ENCODE data around the gene ADAMTS2. TPM values are rescaled to one million over a fixed set of nuclear protein-coding genes. Genes with fewer than 3 reads are reported as not detected.

ADAMTS2 gene
- total and polyA plus RNA-seq, 4 experiments from 2014 or later = 0.07 TPM; not detected in 3

DNA sequence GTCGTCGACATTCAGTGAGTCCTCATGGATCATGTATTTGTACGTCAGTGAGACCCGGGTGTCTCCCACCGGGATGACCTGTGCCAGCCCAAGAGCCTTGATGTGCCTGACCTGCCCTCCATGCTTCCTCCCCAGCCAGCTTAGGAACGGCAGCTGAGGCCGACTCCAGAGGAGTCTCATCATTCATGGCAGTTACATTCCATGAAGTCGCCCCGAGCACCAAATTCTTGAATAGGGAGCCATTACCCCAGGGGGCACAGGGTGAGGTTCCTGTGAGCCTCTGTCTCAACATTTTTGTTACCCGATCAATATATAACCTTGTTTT lies 217.3 kb downstream of the ADAMTS2 start:
- no peak overlapping the region for H3K27ac ChIP-seq (ENCODE audit: low read depth, low read length)
- H3K27ac Mint-ChIP-seq = no peak overlapping the region
- no peaks in the 10 kb centered on the region for H3K27me3 Mint-ChIP-seq
- no peaks in the 10 kb centered on the region for H3K4me1 Mint-ChIP-seq
- no peaks in the 10 kb centered on the region for H3K36me3 Mint-ChIP-seq
- H3K9me3 ChIP-seq (ENCODE audit: control insufficient read depth in 1 of 2, low read length in 2 of 2) = no peaks in the 10 kb centered on the region
- no peak overlapping the region for H3K4me3 ChIP-seq (ENCODE audit: low read length in 2 of 2)
- H3K4me1 ChIP-seq (ENCODE audit: insufficient read depth, low read length) = no peaks in the 10 kb centered on the region
- no peak overlapping the region for H3K4me3 Mint-ChIP-seq
- CTCF ChIA-PET (ENCODE audit: partially characterized antibody) = no interaction called here
- H3K9me3 Mint-ChIP-seq = peaks cover 0 to 3% (median 0%) of the 10 kb centered on the region in 8 donors
- DNase-seq = no peak
- H3K36me3 ChIP-seq (ENCODE audit: insufficient read depth, low read length) = no peaks in the 10 kb centered on the region
- POLR2A ChIA-PET (ENCODE audit: partially characterized antibody) = no interaction called here
- intact Hi-C loops (cut with micrococcal nuclease) = no loop called here
- no peaks in the 10 kb centered on the region for H3K27me3 ChIP-seq (ENCODE audit: insufficient read depth, low read length)

DNA sequence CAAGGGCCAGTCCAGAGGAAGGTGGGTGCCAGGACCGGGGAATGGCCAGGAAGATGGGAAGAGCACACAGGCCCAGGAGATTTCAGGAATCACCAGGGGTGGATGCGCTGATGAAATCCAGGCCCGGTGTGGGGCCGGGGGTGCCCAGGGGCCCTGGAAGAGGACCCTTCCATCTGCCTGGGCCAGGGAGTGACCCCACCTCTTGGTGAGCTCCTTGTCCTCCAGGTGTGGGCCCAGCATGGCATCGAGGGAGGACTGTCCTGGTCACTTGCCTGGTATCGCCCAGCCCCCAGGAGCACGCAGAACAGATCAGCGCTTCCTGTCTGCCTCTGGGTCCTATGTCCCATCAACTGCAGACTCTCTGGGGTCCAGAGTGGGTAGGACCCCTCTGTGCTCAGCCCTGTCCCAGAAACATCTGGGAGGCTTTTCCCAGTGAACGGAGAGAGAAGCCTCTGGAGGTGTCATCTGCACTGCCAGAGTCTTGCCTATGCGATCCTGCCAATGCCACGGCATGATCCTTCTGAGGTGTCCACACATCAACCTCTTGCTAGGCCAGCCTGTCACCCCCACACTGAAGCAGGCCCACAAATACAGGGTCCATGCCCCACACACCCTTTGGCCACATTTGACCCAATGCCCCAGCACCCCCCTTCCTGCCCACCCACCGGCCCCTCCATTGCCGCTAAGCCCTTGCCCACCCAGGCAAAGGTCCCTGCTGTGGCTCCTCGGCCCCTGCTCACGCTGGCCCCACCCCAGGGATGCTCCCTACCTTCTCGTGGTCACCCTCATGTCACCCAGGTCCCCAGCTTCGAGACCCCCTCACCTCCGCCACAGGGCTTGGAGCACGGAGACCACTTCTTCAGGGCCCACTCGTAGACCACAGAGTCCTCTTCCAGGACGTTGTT lies 217.9 kb downstream of the ADAMTS2 start:
- Mint-ChIP-seq H3K27ac (no peak overlapping the region), H3K4me1 (no peaks in the 10 kb centered on the region), H3K9me3 (peaks cover 0 to 3% (median 0%) of the 10 kb centered on the region in 8 donors), H3K4me3 (no peak overlapping the region), H3K36me3 (no peaks in the 10 kb centered on the region), H3K27me3 (no peaks in the 10 kb centered on the region)
- Histone ChIP-seq H3K27me3 (ENCODE audit: insufficient read depth, low read length) (no peaks in the 10 kb centered on the region), H3K27ac (ENCODE audit: low read depth, low read length) (no peak overlapping the region), H3K4me3 (ENCODE audit: low read length in 2 of 2) (no peak overlapping the region), H3K36me3 (ENCODE audit: insufficient read depth, low read length) (no peaks in the 10 kb centered on the region), H3K4me1 (ENCODE audit: insufficient read depth, low read length) (no peaks in the 10 kb centered on the region), H3K9me3 (ENCODE audit: control insufficient read depth in 1 of 2, low read length in 2 of 2) (no peaks in the 10 kb centered on the region)
- ChIA-PET POLR2A (ENCODE audit: partially characterized antibody) (no interaction called here), CTCF (ENCODE audit: partially characterized antibody) (no interaction called here)
- intact Hi-C loops (cut with micrococcal nuclease) = no loop called here
- no peak for DNase-seq

DNA sequence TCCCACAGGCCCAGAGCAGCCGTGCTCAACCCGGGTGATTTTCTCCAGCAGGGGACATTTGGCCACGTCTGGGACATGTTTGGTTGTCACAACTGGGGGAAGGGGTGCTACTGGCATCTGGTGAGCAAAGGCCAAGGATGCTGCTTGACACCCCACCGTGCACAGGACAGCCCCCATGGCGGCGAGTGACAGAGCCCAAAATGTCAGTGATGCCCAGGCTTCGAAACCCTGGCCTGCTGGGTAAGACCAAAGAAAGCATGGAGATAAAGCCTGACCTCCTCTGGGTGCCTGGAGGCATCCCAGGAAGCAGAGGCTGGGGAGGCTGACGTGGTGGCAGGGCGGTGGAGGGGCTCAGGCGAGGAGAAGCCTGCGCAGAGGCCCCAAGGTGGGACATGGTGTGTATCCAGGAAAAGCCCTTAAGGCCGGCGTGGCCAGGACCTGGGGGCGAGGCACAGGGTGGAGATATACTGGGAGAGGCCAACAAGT lies 218.7 kb downstream of the ADAMTS2 start:
- Histone ChIP-seq H3K4me3 (ENCODE audit: low read length in 2 of 2) (no peak overlapping the region), H3K9me3 (ENCODE audit: control insufficient read depth in 1 of 2, low read length in 2 of 2) (no peaks in the 10 kb centered on the region), H3K36me3 (ENCODE audit: insufficient read depth, low read length) (no peaks in the 10 kb centered on the region), H3K27ac (ENCODE audit: low read depth, low read length) (no peak overlapping the region), H3K27me3 (ENCODE audit: insufficient read depth, low read length) (no peaks in the 10 kb centered on the region), H3K4me1 (ENCODE audit: insufficient read depth, low read length) (no peaks in the 10 kb centered on the region)
- H3K9me3 Mint-ChIP-seq = peaks cover 0 to 5% (median 0%) of the 10 kb centered on the region in 8 donors
- CTCF ChIA-PET (ENCODE audit: partially characterized antibody) = no interaction called here
- no peak for DNase-seq
- no peaks in the 10 kb centered on the region for H3K4me1 Mint-ChIP-seq
- no peaks in the 10 kb centered on the region for H3K36me3 Mint-ChIP-seq
- POLR2A ChIA-PET (ENCODE audit: partially characterized antibody) = no interaction called here
- H3K27ac Mint-ChIP-seq = no peak overlapping the region
- no peak overlapping the region for H3K4me3 Mint-ChIP-seq
- no peaks in the 10 kb centered on the region for H3K27me3 Mint-ChIP-seq
- intact Hi-C loops (cut with micrococcal nuclease) = no loop called here

DNA sequence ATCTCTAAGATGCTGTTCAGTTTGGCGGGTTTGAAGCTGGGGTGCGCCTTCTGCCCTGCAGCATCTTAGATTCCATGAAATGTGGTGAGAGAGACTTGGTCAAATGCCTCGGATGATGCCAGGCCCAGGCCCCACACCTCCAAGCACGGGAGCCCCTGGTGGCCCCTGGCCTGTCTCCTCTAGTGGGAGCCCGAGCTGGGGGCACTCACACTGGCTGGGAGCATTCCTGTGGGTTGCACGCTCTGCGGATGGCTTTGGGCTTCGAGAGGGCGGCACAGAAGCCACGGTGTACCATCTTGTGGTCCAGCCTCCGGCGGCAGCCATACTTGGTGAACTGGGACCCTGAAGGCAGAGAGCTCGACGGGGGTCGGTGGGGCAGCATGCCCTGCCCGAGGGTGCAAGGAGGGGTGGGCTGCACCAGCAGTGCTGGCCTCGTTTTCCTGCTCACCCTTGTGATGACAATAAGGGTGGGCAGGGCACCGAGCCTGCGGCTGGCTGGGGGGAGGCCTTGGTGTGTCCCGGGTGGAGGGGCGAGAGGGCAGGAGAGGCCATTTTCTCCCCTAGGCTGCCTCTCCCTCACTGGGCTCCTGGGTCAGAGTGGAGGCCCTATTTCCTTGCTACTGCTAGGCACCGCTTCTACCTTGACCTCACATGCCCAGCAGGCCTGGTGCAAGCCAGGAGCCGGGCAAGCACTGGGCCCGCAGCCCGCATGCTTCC lies 219.3 kb downstream of the ADAMTS2 start:
- Mint-ChIP-seq H3K4me1 (no peaks in the 10 kb centered on the region), H3K9me3 (peaks cover 0 to 5% (median 0%) of the 10 kb centered on the region in 8 donors), H3K27me3 (no peaks in the 10 kb centered on the region), H3K36me3 (no peaks in the 10 kb centered on the region), H3K4me3 (no peak overlapping the region), H3K27ac (no peak overlapping the region)
- Histone ChIP-seq H3K36me3 (ENCODE audit: insufficient read depth, low read length) (no peaks in the 10 kb centered on the region), H3K27me3 (ENCODE audit: insufficient read depth, low read length) (no peaks in the 10 kb centered on the region), H3K9me3 (ENCODE audit: control insufficient read depth in 1 of 2, low read length in 2 of 2) (no peaks in the 10 kb centered on the region), H3K4me1 (ENCODE audit: insufficient read depth, low read length) (no peaks in the 10 kb centered on the region), H3K4me3 (ENCODE audit: low read length in 2 of 2) (no peak overlapping the region), H3K27ac (ENCODE audit: low read depth, low read length) (no peak overlapping the region)
- intact Hi-C loops (cut with micrococcal nuclease) = no loop called here
- CTCF ChIA-PET (ENCODE audit: partially characterized antibody) = no interaction called here
- DNase-seq = no peak
- POLR2A ChIA-PET (ENCODE audit: partially characterized antibody) = no interaction called here

DNA sequence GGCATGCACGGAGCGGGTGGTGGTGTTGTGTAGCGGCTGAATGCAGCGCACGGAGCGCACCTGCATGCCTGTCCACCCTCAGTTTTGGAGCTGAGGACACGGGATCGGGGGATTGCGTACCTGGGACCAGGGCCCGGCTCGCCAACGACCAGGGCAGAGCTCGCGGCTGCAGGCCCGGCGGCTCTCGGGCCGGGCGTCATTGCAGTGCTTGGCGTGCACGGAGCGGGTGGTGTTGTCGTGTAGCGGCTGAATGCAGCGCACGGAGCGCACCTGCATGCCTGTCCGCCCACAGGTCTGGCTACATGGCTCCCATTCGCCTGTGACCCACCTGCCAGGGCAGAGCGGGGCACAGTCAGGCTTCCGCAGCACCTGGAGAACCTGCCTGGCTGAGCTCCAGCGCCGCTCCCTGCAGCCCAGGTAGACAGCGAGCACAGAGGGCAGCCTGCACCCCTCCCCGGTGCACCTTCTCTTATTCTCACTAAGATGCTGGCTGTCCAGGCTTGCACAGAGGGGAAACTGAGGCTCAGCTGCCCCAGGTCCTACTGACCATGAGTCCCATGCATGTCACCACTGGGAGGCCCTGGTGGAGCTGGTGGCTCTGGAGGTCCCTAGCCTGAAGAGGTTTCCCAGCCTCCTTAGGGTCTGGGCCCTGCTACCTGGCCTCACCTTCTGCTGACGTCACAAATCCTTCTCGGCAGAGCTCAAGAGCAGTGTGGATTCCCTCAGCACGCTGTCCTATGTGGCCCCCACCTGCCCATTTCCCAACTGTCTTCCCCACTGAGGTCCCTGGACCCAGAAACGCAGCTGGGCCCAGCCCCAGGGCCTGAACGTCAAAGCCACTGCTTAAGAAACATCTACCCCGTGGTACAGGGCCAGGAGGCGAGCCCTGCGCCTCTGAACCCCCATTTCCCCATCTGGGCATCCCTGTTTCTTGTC lies 220.1 kb downstream of the ADAMTS2 start:
- no peak overlapping the region for H3K4me3 ChIP-seq (ENCODE audit: low read length in 2 of 2)
- H3K27ac ChIP-seq (ENCODE audit: low read depth, low read length) = no peak overlapping the region
- intact Hi-C loops (cut with micrococcal nuclease) = no loop called here
- Mint-ChIP-seq H3K4me1 (no peaks in the 10 kb centered on the region), H3K9me3 (peaks cover 0 to 6% (median 2%) of the 10 kb centered on the region in 8 donors), H3K27ac (no peak overlapping the region), H3K27me3 (no peaks in the 10 kb centered on the region), H3K36me3 (no peaks in the 10 kb centered on the region), H3K4me3 (no peak overlapping the region)
- no peaks in the 10 kb centered on the region for H3K4me1 ChIP-seq (ENCODE audit: insufficient read depth, low read length)
- H3K27me3 ChIP-seq (ENCODE audit: insufficient read depth, low read length) = no peaks in the 10 kb centered on the region
- CTCF ChIA-PET (ENCODE audit: partially characterized antibody) = no interaction called here
- POLR2A ChIA-PET (ENCODE audit: partially characterized antibody) = no interaction called here
- no peak for DNase-seq
- H3K36me3 ChIP-seq (ENCODE audit: insufficient read depth, low read length) = no peaks in the 10 kb centered on the region
- no peaks in the 10 kb centered on the region for H3K9me3 ChIP-seq (ENCODE audit: control insufficient read depth in 1 of 2, low read length in 2 of 2)

DNA sequence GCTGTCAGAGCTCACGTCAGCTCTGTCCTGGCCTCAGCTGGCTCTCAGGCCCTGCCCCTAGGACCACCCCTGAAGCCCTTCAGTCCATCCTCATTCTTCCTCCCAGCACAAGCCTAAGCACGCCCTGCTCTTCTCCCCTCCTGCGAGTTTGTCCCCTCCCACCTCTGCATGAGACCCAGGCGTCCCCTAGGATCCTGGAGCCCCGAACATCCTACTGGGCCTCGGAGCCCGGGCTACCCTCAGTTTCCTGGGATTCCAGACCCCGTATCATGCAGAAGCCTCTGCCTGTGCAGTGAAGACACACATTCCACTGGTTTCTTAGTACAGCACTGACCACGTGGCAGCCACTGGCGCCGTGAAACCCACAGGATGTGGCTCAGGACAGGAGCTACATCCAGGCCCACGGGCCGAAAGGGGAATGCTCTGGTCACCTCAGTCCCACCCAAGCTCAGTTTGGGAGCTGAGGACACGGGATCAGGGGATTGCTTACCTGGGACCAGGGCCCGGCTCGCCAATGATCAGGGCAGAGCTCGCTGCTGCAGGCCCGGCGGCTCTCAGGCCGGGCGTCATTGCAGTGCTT lies 220.9 kb downstream of the ADAMTS2 start:
- Mint-ChIP-seq H3K36me3 (no peaks in the 10 kb centered on the region), H3K4me1 (no peaks in the 10 kb centered on the region), H3K27me3 (no peaks in the 10 kb centered on the region), H3K4me3 (no peak overlapping the region), H3K9me3 (peaks cover 0 to 6% (median 3%) of the 10 kb centered on the region in 8 donors), H3K27ac (no peak overlapping the region)
- H3K4me3 ChIP-seq (ENCODE audit: low read length in 2 of 2) = no peak overlapping the region
- ChIA-PET POLR2A (ENCODE audit: partially characterized antibody) (no interaction called here), CTCF (ENCODE audit: partially characterized antibody) (no interaction called here)
- intact Hi-C loops (cut with micrococcal nuclease) = no loop called here
- H3K4me1 ChIP-seq (ENCODE audit: insufficient read depth, low read length) = no peaks in the 10 kb centered on the region
- no peak overlapping the region for H3K27ac ChIP-seq (ENCODE audit: low read depth, low read length)
- H3K36me3 ChIP-seq (ENCODE audit: insufficient read depth, low read length) = no peaks in the 10 kb centered on the region
- no peaks in the 10 kb centered on the region for H3K27me3 ChIP-seq (ENCODE audit: insufficient read depth, low read length)
- no peak for DNase-seq
- H3K9me3 ChIP-seq (ENCODE audit: control insufficient read depth in 1 of 2, low read length in 2 of 2) = no peaks in the 10 kb centered on the region

All from CD4-positive, alpha-beta memory T cell (primary cell).